ENCODE data around the gene MYT1. TPM values are rescaled to one million over a fixed set of nuclear protein-coding genes. Genes with fewer than 3 reads are reported as not detected.

Gene MYT1
- total RNA-seq, 1 donor from 2014 or later, result 0.12 TPM

DNA sequence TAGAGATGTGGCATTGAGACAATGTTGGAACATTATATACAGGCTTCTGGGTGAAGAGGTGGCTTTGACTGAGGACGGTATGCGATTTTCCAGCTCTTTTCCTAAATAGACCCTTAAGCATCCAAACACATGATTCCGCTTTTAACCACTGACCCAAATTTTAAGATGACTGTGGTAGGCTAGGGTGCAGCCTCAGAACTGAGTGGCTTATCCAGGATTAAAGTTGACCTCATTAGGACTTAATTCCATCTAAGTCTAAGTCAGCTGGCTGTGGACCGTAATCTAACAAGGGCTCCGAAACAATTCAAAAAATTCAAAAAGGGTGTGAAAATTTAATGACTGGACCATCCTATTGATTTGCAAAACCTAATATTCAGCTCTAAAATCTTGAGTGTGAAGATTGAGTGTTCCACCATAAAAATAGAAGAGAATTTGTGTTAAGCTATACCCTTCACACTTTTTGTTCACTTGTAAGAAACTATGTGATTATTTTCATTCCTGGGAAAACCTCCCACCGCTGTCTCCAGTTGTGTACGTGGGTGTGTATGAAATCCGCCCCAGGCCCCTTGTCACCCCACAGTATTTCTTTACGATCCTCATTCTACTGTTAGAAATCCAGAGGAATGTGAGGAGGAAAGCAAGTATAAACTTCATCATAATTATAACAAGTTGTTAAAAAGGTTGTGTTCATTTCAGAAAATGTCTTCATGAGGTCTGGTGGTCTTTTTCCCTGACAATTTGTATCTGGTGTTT lies 94.0 kb downstream of the MYT1 start:
- H3K27ac ChIP-seq, result no peak overlapping the region
- H3K4me1 ChIP-seq, result peaks cover 42% of the 10 kb centered on the region
- no peaks in the 10 kb centered on the region for H3K27me3 ChIP-seq
- no peaks in the 10 kb centered on the region for H3K36me3 ChIP-seq
- DNase-seq, result no peak
- intact Hi-C loops (cut with DNase I), result no loop called here
- ATAC-seq, result no peak
- H3K4me3 ChIP-seq, result no peak overlapping the region
- TF ChIP-seq, protein P1, sequence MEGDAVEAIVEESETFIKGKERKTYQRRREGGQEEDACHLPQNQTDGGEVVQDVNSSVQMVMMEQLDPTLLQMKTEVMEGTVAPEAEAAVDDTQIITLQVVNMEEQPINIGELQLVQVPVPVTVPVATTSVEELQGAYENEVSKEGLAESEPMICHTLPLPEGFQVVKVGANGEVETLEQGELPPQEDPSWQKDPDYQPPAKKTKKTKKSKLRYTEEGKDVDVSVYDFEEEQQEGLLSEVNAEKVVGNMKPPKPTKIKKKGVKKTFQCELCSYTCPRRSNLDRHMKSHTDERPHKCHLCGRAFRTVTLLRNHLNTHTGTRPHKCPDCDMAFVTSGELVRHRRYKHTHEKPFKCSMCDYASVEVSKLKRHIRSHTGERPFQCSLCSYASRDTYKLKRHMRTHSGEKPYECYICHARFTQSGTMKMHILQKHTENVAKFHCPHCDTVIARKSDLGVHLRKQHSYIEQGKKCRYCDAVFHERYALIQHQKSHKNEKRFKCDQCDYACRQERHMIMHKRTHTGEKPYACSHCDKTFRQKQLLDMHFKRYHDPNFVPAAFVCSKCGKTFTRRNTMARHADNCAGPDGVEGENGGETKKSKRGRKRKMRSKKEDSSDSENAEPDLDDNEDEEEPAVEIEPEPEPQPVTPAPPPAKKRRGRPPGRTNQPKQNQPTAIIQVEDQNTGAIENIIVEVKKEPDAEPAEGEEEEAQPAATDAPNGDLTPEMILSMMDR (IDR thresholded peaks at IDR 0.05), result no peak
- no peaks in the 10 kb centered on the region for H3K9me3 ChIP-seq

DNA sequence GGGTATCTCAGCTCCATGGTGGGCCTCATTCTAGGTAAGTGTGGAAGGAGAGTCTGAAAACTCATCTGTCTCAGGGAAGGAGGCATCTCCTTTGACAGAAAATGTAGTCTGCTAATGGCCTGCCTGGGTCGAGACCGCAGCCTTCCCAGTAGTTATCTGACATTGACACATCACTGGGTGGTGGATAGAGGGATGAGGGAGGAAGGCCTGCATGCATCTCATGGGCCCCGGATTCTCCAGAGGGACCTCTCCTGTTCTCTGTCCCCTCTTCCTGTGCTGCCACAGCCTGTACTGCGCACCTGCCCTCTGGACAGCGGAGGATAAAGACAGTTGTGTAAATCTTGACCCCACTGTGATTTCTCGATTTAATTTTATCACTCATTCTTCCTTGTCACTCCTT lies 96.0 kb downstream of the MYT1 start:
- intact Hi-C loops (cut with DNase I), result no loop called here
- H3K27ac ChIP-seq, result peak overlapping the region; percentile 47
- peaks cover 2% of the 10 kb centered on the region for H3K36me3 ChIP-seq
- H3K4me3 ChIP-seq, result no peak overlapping the region
- no peaks in the 10 kb centered on the region for H3K27me3 ChIP-seq
- peaks cover 43% of the 10 kb centered on the region for H3K4me1 ChIP-seq
- no peaks in the 10 kb centered on the region for H3K9me3 ChIP-seq
- TF ChIP-seq, protein P1 (IDR thresholded peaks at IDR 0.05), result no peak
- ATAC-seq (no peak), DNase-seq (no peak)

DNA sequence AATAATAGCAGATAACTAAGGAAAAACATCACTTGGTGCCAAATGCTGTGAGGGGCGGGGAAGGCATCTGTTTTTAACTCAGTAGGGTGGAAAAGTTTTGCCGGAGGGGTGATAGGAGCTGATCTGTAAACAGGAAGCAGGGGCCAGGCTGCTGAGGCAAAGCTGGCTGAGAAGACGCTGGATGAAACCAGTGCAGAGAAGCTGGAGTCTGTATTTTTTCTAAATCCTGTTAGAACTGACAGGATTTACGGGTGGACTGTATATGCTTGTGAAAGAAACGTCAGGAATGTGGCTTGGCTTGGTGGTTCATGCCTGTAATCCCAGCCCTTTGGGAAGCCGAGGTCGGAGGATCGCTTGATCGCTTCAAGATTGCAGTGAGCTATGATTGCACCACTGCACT lies 96.9 kb downstream of the MYT1 start:
- H3K4me1 ChIP-seq, result peaks cover 44% of the 10 kb centered on the region
- intact Hi-C loops (cut with DNase I), result no loop called here
- peaks cover 10% of the 10 kb centered on the region for H3K36me3 ChIP-seq
- TF ChIP-seq, protein P1 (IDR thresholded peaks at IDR 0.05), result no peak
- no peak overlapping the region for H3K4me3 ChIP-seq
- H3K9me3 ChIP-seq, result no peaks in the 10 kb centered on the region
- DNase-seq (no peak), ATAC-seq (peak; percentile 48)
- peak overlapping the region; percentile 47 for H3K27ac ChIP-seq
- no peaks in the 10 kb centered on the region for H3K27me3 ChIP-seq

DNA sequence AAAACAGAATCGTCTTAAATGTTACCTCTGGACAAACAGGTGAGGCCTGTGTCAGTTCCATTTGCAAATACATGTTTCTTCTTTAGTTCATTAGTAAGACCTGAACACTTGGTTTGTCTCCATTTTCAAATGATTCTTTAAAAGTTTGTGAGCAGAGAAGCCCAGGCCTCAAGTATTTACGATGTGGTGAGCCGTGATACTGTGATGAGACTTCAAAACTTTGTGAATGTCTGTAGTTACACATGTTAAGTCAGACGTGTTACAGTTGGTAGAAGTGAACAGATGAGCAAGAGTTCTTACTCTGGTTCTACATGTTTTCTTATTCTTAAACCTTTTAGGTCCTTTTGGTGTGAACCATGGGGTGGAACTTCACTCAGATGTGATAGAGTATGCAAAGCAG lies 99.8 kb downstream of the MYT1 start:
- Histone ChIP-seq H3K4me3 (no peak overlapping the region), H3K9me3 (no peaks in the 10 kb centered on the region), H3K27me3 (no peaks in the 10 kb centered on the region), H3K36me3 (peaks cover 23% of the 10 kb centered on the region), H3K4me1 (peaks cover 23% of the 10 kb centered on the region), H3K27ac (no peak overlapping the region)
- ATAC-seq (no peak), DNase-seq (no peak)
- intact Hi-C loops (cut with DNase I), result no loop called here
- TF ChIP-seq, protein P1 (IDR thresholded peaks at IDR 0.05), result no peak

DNA sequence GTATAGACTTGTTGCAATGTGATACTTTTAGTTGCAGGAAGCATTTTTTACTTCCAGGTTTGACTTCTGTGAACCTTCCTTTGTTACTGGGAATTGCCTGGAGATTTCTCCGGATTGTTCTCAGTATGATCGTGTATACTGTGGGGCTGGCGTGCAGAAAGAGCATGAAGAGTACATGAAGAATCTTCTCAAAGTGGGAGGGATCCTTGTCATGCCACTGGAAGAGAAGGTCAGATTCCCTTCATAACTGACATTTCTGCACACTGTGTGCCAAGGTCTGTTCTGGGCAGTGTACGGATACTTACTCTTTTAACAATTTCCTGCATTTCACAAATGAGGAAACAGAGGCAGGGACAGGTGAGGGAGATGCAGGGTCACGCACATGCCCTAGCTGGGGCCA lies 100.9 kb downstream of the MYT1 start:
- Histone ChIP-seq H3K4me1 (peaks cover 19% of the 10 kb centered on the region), H3K9me3 (no peaks in the 10 kb centered on the region), H3K27ac (no peak overlapping the region), H3K27me3 (no peaks in the 10 kb centered on the region), H3K4me3 (no peak overlapping the region), H3K36me3 (peaks cover 23% of the 10 kb centered on the region)
- TF ChIP-seq, protein P1 (IDR thresholded peaks at IDR 0.05), result no peak
- intact Hi-C loops (cut with DNase I), result no loop called here
- ATAC-seq (no peak), DNase-seq (no peak)
